ENCODE results near the gene ABCB6.

Gene ABCB6

GRCh38 chr2:219246559-219246958, 27.8 kb upstream of the ABCB6 start:
- Histone ChIP-seq H3K27ac (ENCODE audit: low read depth, low read length) (no peak overlapping the region), H3K4me1 (ENCODE audit: control insufficient read depth in 5 of 5, insufficient read depth in 5 of 5, low read length in 5 of 5) (peaks cover 9 to 64% (median 52%) of the 10 kb centered on the region in 5 donors), H3K9ac (ENCODE audit: low read length in 5 of 5) (peak overlapping the region in 1 of 5 donors; percentile 68), H3K27me3 (ENCODE audit: control insufficient read depth in 5 of 5, insufficient read depth in 4 of 5, low read length in 5 of 5) (no peaks in the 10 kb centered on the region), H3K9me3 (ENCODE audit: control insufficient read depth in 5 of 5, low read length in 5 of 5) (no peaks in the 10 kb centered on the region), H3K4me3 (ENCODE audit: low read depth in 1 of 5, low read length in 5 of 5) (no peak overlapping the region), H3K36me3 (ENCODE audit: control insufficient read depth in 5 of 5, insufficient read depth in 5 of 5, low read length in 5 of 5) (peaks cover 0 to 38% (median 15%) of the 10 kb centered on the region in 5 donors)

GRCh38 chr2:219245899-219246230, 27.1 kb upstream of the ABCB6 start:
- H3K27me3 ChIP-seq (ENCODE audit: control insufficient read depth in 5 of 5, insufficient read depth in 4 of 5, low read length in 5 of 5): no peaks in the 10 kb centered on the region
- peak overlapping the region; percentile 83 for H3K27ac ChIP-seq (ENCODE audit: low read depth, low read length)
- peak overlapping the region; percentile 68 to 93 (median 92) for H3K9ac ChIP-seq (ENCODE audit: low read length in 5 of 5)
- H3K36me3 ChIP-seq (ENCODE audit: control insufficient read depth in 5 of 5, insufficient read depth in 5 of 5, low read length in 5 of 5): peaks cover 0 to 35% (median 15%) of the 10 kb centered on the region in 5 donors
- H3K9me3 ChIP-seq (ENCODE audit: control insufficient read depth in 5 of 5, low read length in 5 of 5): no peaks in the 10 kb centered on the region
- peak overlapping the region; percentile 84 to 98 (median 92) for H3K4me3 ChIP-seq (ENCODE audit: low read depth in 1 of 5, low read length in 5 of 5)
- H3K4me1 ChIP-seq (ENCODE audit: control insufficient read depth in 5 of 5, insufficient read depth in 5 of 5, low read length in 5 of 5): peaks cover 9 to 64% (median 52%) of the 10 kb centered on the region in 5 donors

- Histone ChIP-seq H3K4me1 (ENCODE audit: control insufficient read depth in 5 of 5, insufficient read depth in 5 of 5, low read length in 5 of 5) (peaks cover 9 to 61% (median 50%) of the 10 kb centered on the region in 5 donors), H3K27ac (ENCODE audit: low read depth, low read length) (peak within 1 kb of the TSS; percentile 83), H3K36me3 (ENCODE audit: control insufficient read depth in 5 of 5, insufficient read depth in 5 of 5, low read length in 5 of 5) (peaks cover 0 to 30% (median 13%) of the 10 kb centered on the region in 5 donors), H3K9ac (ENCODE audit: low read length in 5 of 5) (peak within 1 kb of the TSS; percentile 68 to 93 (median 92)), H3K27me3 (ENCODE audit: control insufficient read depth in 5 of 5, insufficient read depth in 4 of 5, low read length in 5 of 5) (no peaks in the 10 kb centered on the region), H3K9me3 (ENCODE audit: control insufficient read depth in 5 of 5, low read length in 5 of 5) (no peaks in the 10 kb centered on the region), H3K4me3 (ENCODE audit: low read depth in 1 of 5, low read length in 5 of 5) (peak within 1 kb of the TSS; percentile 84 to 98 (median 92))
Observed at GRCh38 chr2:219245148-219245898, 26.6 kb upstream of the ABCB6 start, which contains the start of the genes GLB1L and STK16. Gene GLB1L, minus strand, starts transcription at chr2:219245444. Its CDS starts 1,871 bp downstream, at chr2:219243573. Gene STK16, plus strand, starts transcription at chr2:219245479. Its CDS starts 521 bp downstream, at chr2:219246000.

GRCh38 chr2:219244789-219245147, 26.0 kb upstream of the ABCB6 start:
- Histone ChIP-seq H3K4me1 (ENCODE audit: control insufficient read depth in 5 of 5, insufficient read depth in 5 of 5, low read length in 5 of 5) (peaks cover 7 to 55% (median 44%) of the 10 kb centered on the region in 5 donors), H3K4me3 (ENCODE audit: low read depth in 1 of 5, low read length in 5 of 5) (peak overlapping the region; percentile 84 to 98 (median 92)), H3K9ac (ENCODE audit: low read length in 5 of 5) (peak overlapping the region in 4 of 5 donors; percentile 89 to 93 (median 92)), H3K9me3 (ENCODE audit: control insufficient read depth in 5 of 5, low read length in 5 of 5) (no peaks in the 10 kb centered on the region), H3K27me3 (ENCODE audit: control insufficient read depth in 5 of 5, insufficient read depth in 4 of 5, low read length in 5 of 5) (no peaks in the 10 kb centered on the region), H3K36me3 (ENCODE audit: control insufficient read depth in 5 of 5, insufficient read depth in 5 of 5, low read length in 5 of 5) (peaks cover 0 to 33% (median 16%) of the 10 kb centered on the region in 5 donors), H3K27ac (ENCODE audit: low read depth, low read length) (peak overlapping the region; percentile 83)

- Histone ChIP-seq H3K27ac (ENCODE audit: low read depth, low read length) (no peak overlapping the region), H3K36me3 (ENCODE audit: control insufficient read depth in 5 of 5, insufficient read depth in 5 of 5, low read length in 5 of 5) (peaks cover 0 to 35% (median 25%) of the 10 kb centered on the region in 5 donors), H3K9ac (ENCODE audit: low read length in 5 of 5) (peak overlapping the region in 2 of 5 donors; percentile 32 to 54), H3K4me1 (ENCODE audit: control insufficient read depth in 5 of 5, insufficient read depth in 5 of 5, low read length in 5 of 5) (peaks cover 2 to 45% (median 33%) of the 10 kb centered on the region in 5 donors), H3K4me3 (ENCODE audit: low read depth in 1 of 5, low read length in 5 of 5) (peak overlapping the region; percentile 37 to 69 (median 59)), H3K9me3 (ENCODE audit: control insufficient read depth in 5 of 5, low read length in 5 of 5) (no peaks in the 10 kb centered on the region), H3K27me3 (ENCODE audit: control insufficient read depth in 5 of 5, insufficient read depth in 4 of 5, low read length in 5 of 5) (no peaks in the 10 kb centered on the region)
Observed at GRCh38 chr2:219243291-219243761, 24.6 kb upstream of the ABCB6 start.

GRCh38 chr2:219234331-219234730, 15.6 kb upstream of the ABCB6 start:
- Histone ChIP-seq H3K4me1 (ENCODE audit: control insufficient read depth in 5 of 5, insufficient read depth in 5 of 5, low read length in 5 of 5) (peaks cover 0 to 14% (median 11%) of the 10 kb centered on the region in 5 donors), H3K4me3 (ENCODE audit: low read depth in 1 of 5, low read length in 5 of 5) (no peak overlapping the region), H3K27me3 (ENCODE audit: control insufficient read depth in 5 of 5, insufficient read depth in 4 of 5, low read length in 5 of 5) (no peaks in the 10 kb centered on the region), H3K27ac (ENCODE audit: low read depth, low read length) (no peak overlapping the region), H3K36me3 (ENCODE audit: control insufficient read depth in 5 of 5, insufficient read depth in 5 of 5, low read length in 5 of 5) (peaks cover 26 to 75% (median 72%) of the 10 kb centered on the region in 5 donors), H3K9me3 (ENCODE audit: control insufficient read depth in 5 of 5, low read length in 5 of 5) (no peaks in the 10 kb centered on the region), H3K9ac (ENCODE audit: low read length in 5 of 5) (no peak overlapping the region)

- Histone ChIP-seq H3K27me3 (ENCODE audit: control insufficient read depth in 5 of 5, insufficient read depth in 4 of 5, low read length in 5 of 5) (no peaks in the 10 kb centered on the region), H3K9me3 (ENCODE audit: control insufficient read depth in 5 of 5, low read length in 5 of 5) (no peaks in the 10 kb centered on the region), H3K36me3 (ENCODE audit: control insufficient read depth in 5 of 5, insufficient read depth in 5 of 5, low read length in 5 of 5) (peaks cover 20 to 53% (median 45%) of the 10 kb centered on the region in 5 donors), H3K9ac (ENCODE audit: low read length in 5 of 5) (peak overlapping the region; percentile 16 to 91 (median 76)), H3K4me3 (ENCODE audit: low read depth in 1 of 5, low read length in 5 of 5) (peak overlapping the region; percentile 61 to 98 (median 83)), H3K27ac (ENCODE audit: low read depth, low read length) (peak overlapping the region; percentile 89), H3K4me1 (ENCODE audit: control insufficient read depth in 5 of 5, insufficient read depth in 5 of 5, low read length in 5 of 5) (peaks cover 5 to 38% (median 27%) of the 10 kb centered on the region in 5 donors)
Observed at GRCh38 chr2:219230059-219230540, 11.3 kb upstream of the ABCB6 start.

GRCh38 chr2:219229305-219230058, 10.7 kb upstream of the ABCB6 start, which contains the start of the genes ANKZF1 and ATG9A:
Gene ANKZF1, plus strand, starts transcription at chr2:219229806. Its CDS starts 452 bp downstream, at chr2:219230258.
Gene ATG9A, minus strand, starts transcription at chr2:219229636. Its CDS starts 1,612 bp downstream, at chr2:219228024.
- peak within 1 kb of the TSS; percentile 89 for H3K27ac ChIP-seq (ENCODE audit: low read depth, low read length)
- no peaks in the 10 kb centered on the region for H3K27me3 ChIP-seq (ENCODE audit: control insufficient read depth in 5 of 5, insufficient read depth in 4 of 5, low read length in 5 of 5)
- H3K36me3 ChIP-seq (ENCODE audit: control insufficient read depth in 5 of 5, insufficient read depth in 5 of 5, low read length in 5 of 5): peaks cover 17 to 53% (median 45%) of the 10 kb centered on the region in 5 donors
- H3K4me3 ChIP-seq (ENCODE audit: low read depth in 1 of 5, low read length in 5 of 5): peak within 1 kb of the TSS; percentile 76 to 98 (median 83)
- H3K4me1 ChIP-seq (ENCODE audit: control insufficient read depth in 5 of 5, insufficient read depth in 5 of 5, low read length in 5 of 5): peaks cover 5 to 40% (median 27%) of the 10 kb centered on the region in 5 donors
- peak within 1 kb of the TSS; percentile 80 to 98 (median 91) for H3K9ac ChIP-seq (ENCODE audit: low read length in 5 of 5)
- H3K9me3 ChIP-seq (ENCODE audit: control insufficient read depth in 5 of 5, low read length in 5 of 5): no peaks in the 10 kb centered on the region

GRCh38 chr2:219228911-219229304, 10.2 kb upstream of the ABCB6 start:
- no peaks in the 10 kb centered on the region for H3K9me3 ChIP-seq (ENCODE audit: control insufficient read depth in 5 of 5, low read length in 5 of 5)
- H3K9ac ChIP-seq (ENCODE audit: low read length in 5 of 5): peak overlapping the region; percentile 80 to 98 (median 91)
- H3K27ac ChIP-seq (ENCODE audit: low read depth, low read length): peak overlapping the region; percentile 89
- H3K4me3 ChIP-seq (ENCODE audit: low read depth in 1 of 5, low read length in 5 of 5): peak overlapping the region; percentile 76 to 95 (median 83)
- H3K36me3 ChIP-seq (ENCODE audit: control insufficient read depth in 5 of 5, insufficient read depth in 5 of 5, low read length in 5 of 5): peaks cover 12 to 53% (median 45%) of the 10 kb centered on the region in 5 donors
- H3K27me3 ChIP-seq (ENCODE audit: control insufficient read depth in 5 of 5, insufficient read depth in 4 of 5, low read length in 5 of 5): no peaks in the 10 kb centered on the region
- H3K4me1 ChIP-seq (ENCODE audit: control insufficient read depth in 5 of 5, insufficient read depth in 5 of 5, low read length in 5 of 5): peaks cover 5 to 40% (median 27%) of the 10 kb centered on the region in 5 donors
